HepG2 (cell line): ENCODE results near the gene STRA6.

Experiments used
- MYC ChIP-seq: sonication (generic); formaldehyde crosslinking; IDR thresholded peaks from 2 replicates; pipeline ENCODE4 v1.9.0; 2021; ENCODE audit warnings: missing genetic modification reagents, borderline replicate concordance
- STAT5B ChIP-seq: sonication (generic); formaldehyde crosslinking; IDR thresholded peaks from 2 replicates; pipeline ENCODE4 v1.4.0; 2020; ENCODE audit warnings: missing genetic modification reagents
- ZNF263 ChIP-seq: sonication (generic); formaldehyde crosslinking; IDR thresholded peaks from 2 replicates; pipeline ENCODE4 v1.4.0; 2020; ENCODE audit warnings: missing genetic modification reagents
- ZNF616 ChIP-seq: sonication (generic); formaldehyde crosslinking; IDR thresholded peaks from 2 replicates; pipeline ENCODE4 v1.5.0; 2020; ENCODE audit warnings: low read depth, mild to moderate bottlenecking, missing genetic modification reagents
- ZNF660 ChIP-seq: sonication (generic); formaldehyde crosslinking; IDR thresholded peaks from 2 replicates; pipeline ENCODE4 v1.5.1; 2020; ENCODE audit warnings: mild to moderate bottlenecking, low read depth, missing genetic modification reagents, borderline replicate concordance
- ZZZ3 ChIP-seq: sonication (generic); formaldehyde crosslinking; IDR thresholded peaks from 2 replicates; pipeline ENCODE4 v1.4.0; 2020; ENCODE audit warnings: missing genetic modification reagents, mild to moderate bottlenecking, borderline replicate concordance
- TF ChIP-seq, protein P1 (sequence below): sonication (generic); formaldehyde crosslinking; IDR thresholded peaks from 2 replicates; pipeline ENCODE4 v1.5.0; 2020; ENCODE audit warnings: mild to moderate bottlenecking, missing genetic modification reagents, moderate library complexity
- TF ChIP-seq, protein P2 (sequence below): sonication (generic); formaldehyde crosslinking; IDR thresholded peaks from 2 replicates; pipeline ENCODE4 v1.8.0; 2023; ENCODE audit warnings: mild to moderate bottlenecking, missing genetic modification reagents
- TF ChIP-seq, protein P3 (sequence below): sonication (generic); formaldehyde crosslinking; IDR thresholded peaks from 2 replicates; pipeline ENCODE4 v1.8.0; 2022; ENCODE audit warnings: mild to moderate bottlenecking, missing genetic modification reagents, moderate library complexity

DNA sequence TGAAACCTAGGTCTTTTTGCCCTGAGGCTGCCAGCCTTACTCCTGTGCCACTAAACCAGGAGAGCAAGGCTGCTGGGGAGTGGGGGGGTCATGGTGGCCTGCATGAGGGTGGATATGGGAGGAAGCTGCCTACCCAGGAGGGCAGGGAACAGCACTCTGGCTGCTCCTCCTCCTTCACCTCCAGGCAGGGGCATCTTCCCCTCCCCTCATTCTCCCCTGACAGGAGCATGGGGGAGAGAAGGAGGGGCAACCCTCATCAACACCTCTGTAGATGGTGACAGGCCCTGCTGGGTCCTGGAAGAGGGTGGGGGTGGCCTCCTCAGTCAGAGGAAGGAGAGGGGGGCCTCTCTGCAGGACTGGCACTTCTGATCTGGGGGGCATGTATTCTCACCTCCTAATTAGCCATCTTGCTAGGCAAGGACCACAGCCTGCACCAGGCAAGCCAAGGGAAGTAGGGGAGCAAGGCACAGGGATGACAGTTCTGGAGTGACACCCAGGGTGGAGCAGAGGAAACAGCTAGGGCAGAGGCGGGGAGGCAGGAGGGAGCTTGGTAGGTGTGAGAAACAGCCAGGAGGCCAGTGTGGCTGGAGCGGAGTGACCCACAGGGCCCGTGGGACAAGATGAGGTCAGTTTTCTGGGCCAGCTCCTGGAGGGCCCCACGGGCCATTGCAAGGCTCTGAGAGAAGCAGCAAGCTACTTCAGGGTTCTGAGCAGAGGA lies 38.5 kb upstream of the STRA6 start:
- TF ChIP-seq, protein P1, sequence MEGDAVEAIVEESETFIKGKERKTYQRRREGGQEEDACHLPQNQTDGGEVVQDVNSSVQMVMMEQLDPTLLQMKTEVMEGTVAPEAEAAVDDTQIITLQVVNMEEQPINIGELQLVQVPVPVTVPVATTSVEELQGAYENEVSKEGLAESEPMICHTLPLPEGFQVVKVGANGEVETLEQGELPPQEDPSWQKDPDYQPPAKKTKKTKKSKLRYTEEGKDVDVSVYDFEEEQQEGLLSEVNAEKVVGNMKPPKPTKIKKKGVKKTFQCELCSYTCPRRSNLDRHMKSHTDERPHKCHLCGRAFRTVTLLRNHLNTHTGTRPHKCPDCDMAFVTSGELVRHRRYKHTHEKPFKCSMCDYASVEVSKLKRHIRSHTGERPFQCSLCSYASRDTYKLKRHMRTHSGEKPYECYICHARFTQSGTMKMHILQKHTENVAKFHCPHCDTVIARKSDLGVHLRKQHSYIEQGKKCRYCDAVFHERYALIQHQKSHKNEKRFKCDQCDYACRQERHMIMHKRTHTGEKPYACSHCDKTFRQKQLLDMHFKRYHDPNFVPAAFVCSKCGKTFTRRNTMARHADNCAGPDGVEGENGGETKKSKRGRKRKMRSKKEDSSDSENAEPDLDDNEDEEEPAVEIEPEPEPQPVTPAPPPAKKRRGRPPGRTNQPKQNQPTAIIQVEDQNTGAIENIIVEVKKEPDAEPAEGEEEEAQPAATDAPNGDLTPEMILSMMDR (CRISPR knock-in tag): no peak
- TF ChIP-seq MYC (CRISPR knock-in tag) (no peak), ZZZ3 (CRISPR knock-in tag) (no peak), ZNF660 (CRISPR knock-in tag) (no peak), STAT5B (no peak), ZNF263 (CRISPR knock-in tag) (no peak), ZNF616 (CRISPR knock-in tag) (no peak)
- TF ChIP-seq, protein P2, sequence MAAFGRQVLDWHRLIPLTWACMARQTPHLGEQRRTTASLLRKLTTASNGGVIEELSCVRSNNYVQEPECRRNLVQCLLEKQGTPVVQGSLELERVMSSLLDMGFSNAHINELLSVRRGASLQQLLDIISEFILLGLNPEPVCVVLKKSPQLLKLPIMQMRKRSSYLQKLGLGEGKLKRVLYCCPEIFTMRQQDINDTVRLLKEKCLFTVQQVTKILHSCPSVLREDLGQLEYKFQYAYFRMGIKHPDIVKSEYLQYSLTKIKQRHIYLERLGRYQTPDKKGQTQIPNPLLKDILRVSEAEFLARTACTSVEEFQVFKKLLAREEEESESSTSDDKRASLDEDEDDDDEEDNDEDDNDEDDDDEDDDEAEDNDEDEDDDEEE (CRISPR knock-in tag): no peak
- TF ChIP-seq, protein P3, sequence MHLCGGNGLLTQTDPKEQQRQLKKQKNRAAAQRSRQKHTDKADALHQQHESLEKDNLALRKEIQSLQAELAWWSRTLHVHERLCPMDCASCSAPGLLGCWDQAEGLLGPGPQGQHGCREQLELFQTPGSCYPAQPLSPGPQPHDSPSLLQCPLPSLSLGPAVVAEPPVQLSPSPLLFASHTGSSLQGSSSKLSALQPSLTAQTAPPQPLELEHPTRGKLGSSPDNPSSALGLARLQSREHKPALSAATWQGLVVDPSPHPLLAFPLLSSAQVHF: no peak
